ENCODE data around the gene FBXW8.

DNA sequence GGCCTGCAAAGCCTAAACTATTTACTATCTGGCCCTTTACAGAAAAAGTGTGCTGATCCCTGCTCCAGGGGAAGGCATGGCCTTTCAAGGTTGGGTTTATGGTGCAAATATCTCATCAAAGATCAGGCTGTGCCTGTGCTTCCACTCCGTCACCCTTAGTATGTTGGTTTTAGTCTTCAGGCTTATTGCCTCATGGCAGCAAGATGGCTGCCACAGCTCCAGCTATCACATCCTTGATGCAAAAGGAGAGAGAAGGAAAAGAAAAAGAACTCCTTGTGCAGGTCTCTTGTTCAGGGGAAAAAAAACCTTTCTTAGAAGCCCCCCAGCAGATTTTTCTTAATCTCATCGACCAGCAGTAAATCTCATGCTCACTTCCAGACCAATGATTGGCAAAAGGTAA is 20.4 kb upstream of the FBXW8 start:
- TF ChIP-seq, protein P1, sequence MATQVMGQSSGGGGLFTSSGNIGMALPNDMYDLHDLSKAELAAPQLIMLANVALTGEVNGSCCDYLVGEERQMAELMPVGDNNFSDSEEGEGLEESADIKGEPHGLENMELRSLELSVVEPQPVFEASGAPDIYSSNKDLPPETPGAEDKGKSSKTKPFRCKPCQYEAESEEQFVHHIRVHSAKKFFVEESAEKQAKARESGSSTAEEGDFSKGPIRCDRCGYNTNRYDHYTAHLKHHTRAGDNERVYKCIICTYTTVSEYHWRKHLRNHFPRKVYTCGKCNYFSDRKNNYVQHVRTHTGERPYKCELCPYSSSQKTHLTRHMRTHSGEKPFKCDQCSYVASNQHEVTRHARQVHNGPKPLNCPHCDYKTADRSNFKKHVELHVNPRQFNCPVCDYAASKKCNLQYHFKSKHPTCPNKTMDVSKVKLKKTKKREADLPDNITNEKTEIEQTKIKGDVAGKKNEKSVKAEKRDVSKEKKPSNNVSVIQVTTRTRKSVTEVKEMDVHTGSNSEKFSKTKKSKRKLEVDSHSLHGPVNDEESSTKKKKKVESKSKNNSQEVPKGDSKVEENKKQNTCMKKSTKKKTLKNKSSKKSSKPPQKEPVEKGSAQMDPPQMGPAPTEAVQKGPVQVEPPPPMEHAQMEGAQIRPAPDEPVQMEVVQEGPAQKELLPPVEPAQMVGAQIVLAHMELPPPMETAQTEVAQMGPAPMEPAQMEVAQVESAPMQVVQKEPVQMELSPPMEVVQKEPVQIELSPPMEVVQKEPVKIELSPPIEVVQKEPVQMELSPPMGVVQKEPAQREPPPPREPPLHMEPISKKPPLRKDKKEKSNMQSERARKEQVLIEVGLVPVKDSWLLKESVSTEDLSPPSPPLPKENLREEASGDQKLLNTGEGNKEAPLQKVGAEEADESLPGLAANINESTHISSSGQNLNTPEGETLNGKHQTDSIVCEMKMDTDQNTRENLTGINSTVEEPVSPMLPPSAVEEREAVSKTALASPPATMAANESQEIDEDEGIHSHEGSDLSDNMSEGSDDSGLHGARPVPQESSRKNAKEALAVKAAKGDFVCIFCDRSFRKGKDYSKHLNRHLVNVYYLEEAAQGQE (IDR thresholded peaks at IDR 0.05; ENCODE audit: insufficient read depth in 1 of 2, low read depth in 2 of 2, low read length in 2 of 2) = no peak
- TF ChIP-seq SIN3A (IDR thresholded peaks at IDR 0.05; ENCODE audit: borderline replicate concordance, insufficient read depth, low read length) = no peak
- no peak for TF ChIP-seq POLR2AphosphoS5 (IDR thresholded peaks at IDR 0.05; ENCODE audit: low read depth, low read length)
